Measurements from ENCODE around the gene ARHGAP4.

Gene ARHGAP4

GRCh38 chrX:153879741-153880439 lies 46.2 kb downstream of the ARHGAP4 start:
- H3K4me3 ChIP-seq (ENCODE audit: low read depth, low read length), result no peak overlapping the region
- in situ Hi-C loops (cut with HindIII; ENCODE audit: low sequenced_read_pairs), result no loop called here

GRCh38 chrX:153878969-153879653 lies 47.0 kb downstream of the ARHGAP4 start:
- no peak overlapping the region for H3K4me3 ChIP-seq (ENCODE audit: low read depth, low read length)
- in situ Hi-C loops (cut with HindIII; ENCODE audit: low sequenced_read_pairs), result no loop called here
- TF ChIP-seq CTCF (IDR thresholded peaks at IDR 0.05; ENCODE audit: low read depth, low read length, missing control alignments), result no peak
- no peak for DNase-seq (ENCODE audit: low read depth)

More at GRCh38 chrX:153879741-153880439, 46.2 kb downstream of the ARHGAP4 start:
- no peak for TF ChIP-seq CTCF (IDR thresholded peaks at IDR 0.05; ENCODE audit: low read depth, low read length, missing control alignments)
- no peak for DNase-seq (ENCODE audit: low read depth)

- DNase-seq (ENCODE audit: low read depth), result no peak
- H3K4me3 ChIP-seq (ENCODE audit: low read depth, low read length), result no peak overlapping the region
- in situ Hi-C loops (cut with HindIII; ENCODE audit: low sequenced_read_pairs), result no loop called here
- no peak for TF ChIP-seq CTCF (IDR thresholded peaks at IDR 0.05; ENCODE audit: low read depth, low read length, missing control alignments)
Observed at GRCh38 chrX:153878345-153878744, 47.7 kb downstream of the ARHGAP4 start.

- in situ Hi-C loops (cut with HindIII; ENCODE audit: low sequenced_read_pairs), result no loop called here
- TF ChIP-seq CTCF (IDR thresholded peaks at IDR 0.05; ENCODE audit: low read depth, low read length, missing control alignments), result no peak
- H3K4me3 ChIP-seq (ENCODE audit: low read depth, low read length), result no peak overlapping the region
- DNase-seq (ENCODE audit: low read depth), result no peak
Observed at GRCh38 chrX:153877571-153878261, 48.3 kb downstream of the ARHGAP4 start.

- no peak for DNase-seq (ENCODE audit: low read depth)
- TF ChIP-seq CTCF (IDR thresholded peaks at IDR 0.05; ENCODE audit: low read depth, low read length, missing control alignments), result no peak
- in situ Hi-C loops (cut with HindIII; ENCODE audit: low sequenced_read_pairs), result no loop called here
- no peak overlapping the region for H3K4me3 ChIP-seq (ENCODE audit: low read depth, low read length)
Observed at GRCh38 chrX:153876112-153876491, 50.0 kb downstream of the ARHGAP4 start.

- in situ Hi-C loops (cut with HindIII; ENCODE audit: low sequenced_read_pairs), result no loop called here
- TF ChIP-seq CTCF (IDR thresholded peaks at IDR 0.05; ENCODE audit: low read depth, low read length, missing control alignments), result no peak
- H3K4me3 ChIP-seq (ENCODE audit: low read depth, low read length), result no peak overlapping the region
- DNase-seq (ENCODE audit: low read depth), result no peak
Observed at GRCh38 chrX:153875391-153876111, 50.5 kb downstream of the ARHGAP4 start.
